ENCODE data around the gene MUC5AC. TPM values are rescaled to one million over a fixed set of nuclear protein-coding genes. Genes with fewer than 3 reads are reported as not detected.
"Not testable (repeated sequence)": the region's sequence is repeated elsewhere in the genome, so short reads cannot be mapped to it uniquely, and the experiment has no call there.

MUC5AC gene
- polyA plus RNA-seq, 4 donors = 0.06 to 0.13 TPM; not detected in 2

GRCh38 chr11:1162491-1163311 is 4.9 kb downstream of the MUC5AC start:
- H3K4me3 ChIP-seq (ENCODE audit: low read depth in 1 of 3, low read length in 3 of 3) = no peak overlapping the region

DNA sequence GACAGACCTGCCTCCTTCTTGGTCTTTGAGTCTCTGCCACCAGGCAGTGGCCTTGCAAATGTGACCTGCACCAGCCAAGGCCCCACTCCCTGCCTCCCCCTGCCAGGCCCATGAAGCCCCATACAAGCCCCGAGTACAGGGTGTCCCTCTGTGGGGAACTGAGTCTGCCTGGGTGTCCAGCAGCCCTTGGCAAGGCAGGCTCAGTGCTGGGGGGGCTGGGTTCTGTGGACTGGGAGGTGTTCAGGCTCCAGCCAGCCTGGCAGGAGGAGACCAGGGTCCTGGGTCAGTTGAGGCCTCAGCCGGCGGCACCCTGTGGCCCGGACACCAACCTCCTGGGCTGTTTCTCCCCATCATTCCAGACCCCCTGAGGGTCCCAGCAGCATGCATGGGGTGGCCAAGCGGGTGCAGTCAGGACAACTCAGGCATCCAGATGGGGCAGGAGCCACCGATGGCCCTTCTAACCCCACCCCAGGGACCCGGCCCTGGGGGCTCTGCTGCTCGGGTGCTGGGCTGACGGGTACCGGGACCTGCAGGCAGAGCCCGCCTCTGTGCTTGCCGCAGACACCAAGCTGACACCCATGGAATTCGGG is 5.7 kb downstream of the MUC5AC start:
- no peaks in the 10 kb centered on the region for H3K27me3 ChIP-seq (ENCODE audit: control insufficient read depth in 3 of 3, insufficient read depth in 3 of 3, low read length in 3 of 3)
- H3K27ac ChIP-seq (ENCODE audit: low read depth in 1 of 3, low read length in 2 of 3) = no peak overlapping the region
- no peaks in the 10 kb centered on the region for H3K36me3 ChIP-seq (ENCODE audit: control insufficient read depth in 3 of 3, insufficient read depth in 2 of 3, low read depth in 1 of 3, low read length in 3 of 3)
- no peak for DNase-seq
- no peak for FAIRE-seq
- no peaks in the 10 kb centered on the region for H3K9me3 ChIP-seq (ENCODE audit: control insufficient read depth in 2 of 2, insufficient read depth in 1 of 2, low read depth in 1 of 2, low read length in 1 of 2)
- WGBS, 3 donors = 79 to 88% (median 86%) methylated on average over 12 to 13 of the region's 13 CpGs
- H3K4me3 ChIP-seq (ENCODE audit: low read depth in 1 of 3, low read length in 3 of 3) = no peak overlapping the region
- H3K4me1 ChIP-seq (ENCODE audit: control insufficient read depth in 3 of 3, insufficient read depth in 2 of 3, low read depth in 1 of 3, low read length in 2 of 3) = peaks cover 0 to 15% (median 0%) of the 10 kb centered on the region in 3 donors

More at GRCh38 chr11:1162491-1163311, 4.9 kb downstream of the MUC5AC start:
- no peaks in the 10 kb centered on the region for H3K9me3 ChIP-seq (ENCODE audit: control insufficient read depth in 2 of 2, insufficient read depth in 1 of 2, low read depth in 1 of 2, low read length in 1 of 2)
- DNase-seq = no peak
- H3K27ac ChIP-seq (ENCODE audit: low read depth in 1 of 3, low read length in 2 of 3) = no peak overlapping the region
- no peak for FAIRE-seq
- H3K4me1 ChIP-seq (ENCODE audit: control insufficient read depth in 3 of 3, insufficient read depth in 2 of 3, low read depth in 1 of 3, low read length in 2 of 3) = peaks cover 0 to 17% (median 0%) of the 10 kb centered on the region in 3 donors
- WGBS, 3 donors = 76 to 80% (median 78%) methylated on average over 25 to 28 of the region's 28 CpGs
- H3K27me3 ChIP-seq (ENCODE audit: control insufficient read depth in 3 of 3, insufficient read depth in 3 of 3, low read length in 3 of 3) = no peaks in the 10 kb centered on the region
- no peaks in the 10 kb centered on the region for H3K36me3 ChIP-seq (ENCODE audit: control insufficient read depth in 3 of 3, insufficient read depth in 2 of 3, low read depth in 1 of 3, low read length in 3 of 3)

GRCh38 chr11:1163911-1164735 is 6.4 kb downstream of the MUC5AC start:
- Histone ChIP-seq H3K4me3 (ENCODE audit: low read depth in 1 of 3, low read length in 3 of 3) (no peak overlapping the region), H3K9me3 (ENCODE audit: control insufficient read depth in 2 of 2, insufficient read depth in 1 of 2, low read depth in 1 of 2, low read length in 1 of 2) (peaks cover 0 to 6% of the 10 kb centered on the region in 2 donors), H3K36me3 (ENCODE audit: control insufficient read depth in 3 of 3, insufficient read depth in 2 of 3, low read depth in 1 of 3, low read length in 3 of 3) (no peaks in the 10 kb centered on the region), H3K27me3 (ENCODE audit: control insufficient read depth in 3 of 3, insufficient read depth in 3 of 3, low read length in 3 of 3) (no peaks in the 10 kb centered on the region), H3K4me1 (ENCODE audit: control insufficient read depth in 3 of 3, insufficient read depth in 2 of 3, low read depth in 1 of 3, low read length in 2 of 3) (peaks cover 0 to 13% (median 0%) of the 10 kb centered on the region in 3 donors), H3K27ac (ENCODE audit: low read depth in 1 of 3, low read length in 2 of 3) (no peak overlapping the region)
- no peak for FAIRE-seq
- WGBS, 3 donors = 39 to 56% (median 39%) methylated on average over 25 to 28 of the region's 28 CpGs
- peak in 1 of 2 donors; percentile 31 for DNase-seq

DNA sequence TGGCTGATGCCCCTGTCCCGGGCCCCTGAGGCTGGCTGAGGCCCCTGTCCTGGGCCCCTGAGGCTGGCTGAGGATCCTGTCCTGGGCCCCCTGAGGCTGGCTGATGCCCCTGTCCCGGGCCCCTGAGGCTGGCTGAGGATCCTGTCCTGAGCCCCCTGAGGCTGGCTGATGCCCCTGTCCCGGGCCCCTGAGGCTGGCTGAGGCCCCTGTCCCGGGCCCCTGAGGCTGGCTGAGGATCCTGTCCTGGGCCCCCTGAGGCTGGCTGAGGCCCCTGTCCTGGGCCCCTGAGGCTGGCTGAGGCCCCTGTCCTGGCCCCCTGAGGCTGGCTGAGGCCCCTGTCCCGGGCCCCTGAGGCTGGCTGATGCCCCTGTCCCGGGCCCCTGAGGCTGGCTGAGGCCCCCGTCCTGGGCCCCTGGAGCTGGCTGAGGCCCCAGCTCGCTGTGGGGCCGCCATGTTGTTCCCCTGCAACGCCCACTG is 7.1 kb downstream of the MUC5AC start:
- not testable (repeated sequence) for H3K4me3 ChIP-seq (ENCODE audit: low read depth in 1 of 3, low read length in 3 of 3); DNase-seq; H3K27ac ChIP-seq (ENCODE audit: low read depth in 1 of 3, low read length in 2 of 3); H3K27me3 ChIP-seq (ENCODE audit: control insufficient read depth in 3 of 3, insufficient read depth in 3 of 3, low read length in 3 of 3); H3K36me3 ChIP-seq (ENCODE audit: control insufficient read depth in 3 of 3, insufficient read depth in 2 of 3, low read depth in 1 of 3, low read length in 3 of 3); FAIRE-seq; H3K9me3 ChIP-seq (ENCODE audit: control insufficient read depth in 2 of 2, insufficient read depth in 1 of 2, low read depth in 1 of 2, low read length in 1 of 2)
- peaks cover 0 to 13% (median 0%) of the 10 kb centered on the region in 3 donors for H3K4me1 ChIP-seq (ENCODE audit: control insufficient read depth in 3 of 3, insufficient read depth in 2 of 3, low read depth in 1 of 3, low read length in 2 of 3)
- WGBS, 3 donors = 34 to 50% (median 34%) methylated on average over 8 to 10 of the region's 10 CpGs

DNA sequence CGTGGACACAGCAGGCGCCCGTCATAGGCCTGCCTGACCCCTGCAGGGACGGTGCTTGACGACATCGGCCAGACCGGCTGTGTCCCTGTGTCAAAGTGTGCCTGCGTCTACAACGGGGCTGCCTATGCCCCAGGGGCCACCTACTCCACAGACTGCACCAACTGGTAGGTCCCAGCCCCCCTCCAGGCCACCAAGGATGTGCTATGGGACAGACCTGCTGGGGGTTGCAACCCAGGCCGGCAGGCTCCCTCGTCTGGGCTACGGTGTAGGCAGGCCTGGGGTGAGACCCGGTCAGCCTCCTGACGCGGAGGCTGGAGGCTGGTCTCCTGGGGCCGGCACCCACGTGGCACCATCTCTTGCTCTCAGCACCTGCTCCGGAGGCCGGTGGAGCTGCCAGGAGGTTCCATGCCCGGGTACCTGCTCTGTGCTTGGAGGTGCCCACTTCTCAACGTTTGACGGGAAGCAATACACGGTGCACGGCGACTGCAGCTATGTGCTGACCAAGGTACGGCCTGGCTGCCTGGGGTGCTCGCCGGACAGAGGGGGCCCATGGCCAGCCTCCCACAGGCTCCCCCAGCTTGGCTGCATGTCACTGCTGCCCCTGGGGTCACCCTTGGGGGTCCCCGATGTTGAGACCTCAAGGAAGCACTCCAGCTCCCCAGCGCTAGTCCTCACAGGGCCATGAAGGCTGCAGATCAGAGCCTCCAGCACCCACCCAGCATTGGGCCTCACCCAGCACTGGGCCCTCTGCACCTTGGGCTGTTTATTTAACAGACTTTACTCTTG is 7.7 kb downstream of the MUC5AC start:
- WGBS, 3 donors = 81 to 89% (median 85%) methylated on average over 30 of the region's 30 CpGs
- Histone ChIP-seq H3K9me3 (ENCODE audit: control insufficient read depth in 2 of 2, insufficient read depth in 1 of 2, low read depth in 1 of 2, low read length in 1 of 2) (peaks cover 0 to 6% of the 10 kb centered on the region in 2 donors), H3K27me3 (ENCODE audit: control insufficient read depth in 3 of 3, insufficient read depth in 3 of 3, low read length in 3 of 3) (no peaks in the 10 kb centered on the region), H3K36me3 (ENCODE audit: control insufficient read depth in 3 of 3, insufficient read depth in 2 of 3, low read depth in 1 of 3, low read length in 3 of 3) (no peaks in the 10 kb centered on the region), H3K4me1 (ENCODE audit: control insufficient read depth in 3 of 3, insufficient read depth in 2 of 3, low read depth in 1 of 3, low read length in 2 of 3) (peaks cover 0 to 13% (median 0%) of the 10 kb centered on the region in 3 donors), H3K4me3 (ENCODE audit: low read depth in 1 of 3, low read length in 3 of 3) (no peak overlapping the region), H3K27ac (ENCODE audit: low read depth in 1 of 3, low read length in 2 of 3) (no peak overlapping the region)
- FAIRE-seq = no peak
- DNase-seq = no peak

DNA sequence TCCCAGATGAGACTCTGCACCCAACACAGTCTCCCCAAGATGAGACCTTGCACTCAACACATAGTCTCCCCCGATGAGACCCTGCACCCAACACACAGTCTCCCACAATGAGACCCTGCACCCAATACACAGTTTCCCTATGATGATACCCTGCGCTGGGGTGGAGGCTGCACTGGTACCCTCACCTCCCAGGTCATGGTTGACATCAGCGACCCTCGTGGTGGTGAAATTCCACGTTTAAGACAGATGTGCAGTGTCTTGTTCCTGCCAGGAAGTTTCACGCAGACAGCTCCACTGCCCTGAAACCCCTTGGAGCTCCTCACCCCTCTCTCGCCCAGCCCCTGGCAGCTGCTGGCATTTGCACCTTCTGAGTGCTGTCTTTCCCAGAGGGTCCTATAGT is 9.5 kb downstream of the MUC5AC start:
- DNase-seq (no peak), FAIRE-seq (no peak)
- H3K36me3 ChIP-seq (ENCODE audit: control insufficient read depth in 3 of 3, insufficient read depth in 2 of 3, low read depth in 1 of 3, low read length in 3 of 3) = no peaks in the 10 kb centered on the region
- H3K9me3 ChIP-seq (ENCODE audit: control insufficient read depth in 2 of 2, insufficient read depth in 1 of 2, low read depth in 1 of 2, low read length in 1 of 2) = peaks cover 0 to 13% of the 10 kb centered on the region in 2 donors
- H3K4me3 ChIP-seq (ENCODE audit: low read depth in 1 of 3, low read length in 3 of 3) = no peak overlapping the region
- peaks cover 0 to 13% (median 0%) of the 10 kb centered on the region in 3 donors for H3K4me1 ChIP-seq (ENCODE audit: control insufficient read depth in 3 of 3, insufficient read depth in 2 of 3, low read depth in 1 of 3, low read length in 2 of 3)
- WGBS, 3 donors = 78 to 91% (median 78%) methylated on average over 7 of the region's 7 CpGs
- H3K27ac ChIP-seq (ENCODE audit: low read depth in 1 of 3, low read length in 2 of 3) = no peak overlapping the region
- H3K27me3 ChIP-seq (ENCODE audit: control insufficient read depth in 3 of 3, insufficient read depth in 3 of 3, low read length in 3 of 3) = no peaks in the 10 kb centered on the region

GRCh38 chr11:1167751-1168231 is 10.0 kb downstream of the MUC5AC start:
- Histone ChIP-seq H3K27ac (ENCODE audit: low read depth in 1 of 3, low read length in 2 of 3) (no peak overlapping the region), H3K9me3 (ENCODE audit: control insufficient read depth in 2 of 2, insufficient read depth in 1 of 2, low read depth in 1 of 2, low read length in 1 of 2) (peaks cover 0 to 13% of the 10 kb centered on the region in 2 donors), H3K4me3 (ENCODE audit: low read depth in 1 of 3, low read length in 3 of 3) (no peak overlapping the region), H3K36me3 (ENCODE audit: control insufficient read depth in 3 of 3, insufficient read depth in 2 of 3, low read depth in 1 of 3, low read length in 3 of 3) (no peaks in the 10 kb centered on the region), H3K27me3 (ENCODE audit: control insufficient read depth in 3 of 3, insufficient read depth in 3 of 3, low read length in 3 of 3) (no peaks in the 10 kb centered on the region), H3K4me1 (ENCODE audit: control insufficient read depth in 3 of 3, insufficient read depth in 2 of 3, low read depth in 1 of 3, low read length in 2 of 3) (peaks cover 0 to 13% (median 0%) of the 10 kb centered on the region in 3 donors)
- FAIRE-seq = no peak
- WGBS, 3 donors = 86 to 87% (median 86%) methylated on average over 18 to 19 of the region's 19 CpGs
- DNase-seq = no peak
